Neural cell (in vitro differentiated cells): ENCODE measurements around the gene ADCY5.

Experiments
- EZH2 ChIP-seq: fragments of 200-600, 300-800 bp; shearing (Covaris generic), sonication (generic); IDR thresholded peaks from 2 replicates; pipeline ENCODE4 v1.6.1; 2014; ENCODE audit warnings: antibody characterized with exemption, low read length, borderline replicate concordance, mild to moderate bottlenecking; ENCODE audit not compliant: insufficient read depth, poor library complexity, severe bottlenecking
- MXI1 ChIP-seq: fragments of 450-650 bp; conservative IDR thresholded peaks from 2 replicates; pipeline ENCODE4 v1.6.1; 2014; ENCODE audit warnings: antibody characterized with exemption, mild to moderate bottlenecking; ENCODE audit not compliant: poor library complexity, severe bottlenecking
- POLR2AphosphoS5 ChIP-seq: IDR thresholded peaks from 2 replicates; pipeline ENCODE4 v1.6.1; 2012
- RAD21 ChIP-seq: fragments of 450-650 bp; conservative IDR thresholded peaks from 2 replicates; pipeline ENCODE4 v1.6.1; 2014; ENCODE audit warnings: antibody characterized with exemption, mild to moderate bottlenecking, moderate library complexity
- REST ChIP-seq: IDR thresholded peaks from 2 replicates; pipeline ENCODE4 v1.6.1; 2012; ENCODE audit warnings: borderline replicate concordance
- TF ChIP-seq, protein P1 (sequence below): fragments of 450-650 bp; IDR thresholded peaks from 2 replicates; pipeline ENCODE4 v1.5.1; 2014; ENCODE audit warnings: antibody characterized with exemption, mild to moderate bottlenecking, moderate library complexity; ENCODE audit not compliant: poor library complexity, severe bottlenecking

- no peak for TF ChIP-seq EZH2
- no peak for TF ChIP-seq REST
- TF ChIP-seq, protein P1, sequence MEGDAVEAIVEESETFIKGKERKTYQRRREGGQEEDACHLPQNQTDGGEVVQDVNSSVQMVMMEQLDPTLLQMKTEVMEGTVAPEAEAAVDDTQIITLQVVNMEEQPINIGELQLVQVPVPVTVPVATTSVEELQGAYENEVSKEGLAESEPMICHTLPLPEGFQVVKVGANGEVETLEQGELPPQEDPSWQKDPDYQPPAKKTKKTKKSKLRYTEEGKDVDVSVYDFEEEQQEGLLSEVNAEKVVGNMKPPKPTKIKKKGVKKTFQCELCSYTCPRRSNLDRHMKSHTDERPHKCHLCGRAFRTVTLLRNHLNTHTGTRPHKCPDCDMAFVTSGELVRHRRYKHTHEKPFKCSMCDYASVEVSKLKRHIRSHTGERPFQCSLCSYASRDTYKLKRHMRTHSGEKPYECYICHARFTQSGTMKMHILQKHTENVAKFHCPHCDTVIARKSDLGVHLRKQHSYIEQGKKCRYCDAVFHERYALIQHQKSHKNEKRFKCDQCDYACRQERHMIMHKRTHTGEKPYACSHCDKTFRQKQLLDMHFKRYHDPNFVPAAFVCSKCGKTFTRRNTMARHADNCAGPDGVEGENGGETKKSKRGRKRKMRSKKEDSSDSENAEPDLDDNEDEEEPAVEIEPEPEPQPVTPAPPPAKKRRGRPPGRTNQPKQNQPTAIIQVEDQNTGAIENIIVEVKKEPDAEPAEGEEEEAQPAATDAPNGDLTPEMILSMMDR, result no peak
- no peak for TF ChIP-seq POLR2AphosphoS5
- TF ChIP-seq MXI1, result no peak
- TF ChIP-seq RAD21, result no peak
Observed at GRCh38 chr3:123397050-123397590, 51.8 kb downstream of the ADCY5 start.
